WTC11 (cell line): Measurements from ENCODE around the gene MCM10. TPM values are rescaled to one million over a fixed set of nuclear protein-coding genes. Genes with fewer than 3 reads are reported as not detected.

Source experiments
- ATAC-seq: fragments of 200-7000 bp; cut with Tn5 transposase; 2 replicates; pipeline ENCODE4 v1.10.0; 2021; ENCODE audit warnings: mild to moderate bottlenecking, moderate library complexity
- CTCF ChIA-PET: fragments of 300-600 bp; sonication (Branson Sonifier 250); formaldehyde crosslinking; loops from one replicate; lab custom pipeline; 2021; ENCODE audit warnings: antibody characterized with exemption; lab: Charles Lee
- POLR2A ChIA-PET: fragments of 350-600 bp; sonication (Branson Sonifier 250); formaldehyde crosslinking; loops from one replicate; lab custom pipeline; 2021; ENCODE audit warnings: antibody characterized with exemption; lab: Charles Lee
- DNase-seq: peaks from one replicate; pipeline ENCODE4 v3.0.0; 2021; ENCODE audit warnings: low spot score
- H3K27ac Mint-ChIP-seq: 2 replicates; pipeline ENCODE4 v1.8.0; 2021; ENCODE audit warnings: mixed read lengths
- H3K27me3 Mint-ChIP-seq: 2 replicates; pipeline ENCODE4 v1.8.0; 2021; ENCODE audit warnings: low read depth, mild to moderate bottlenecking, moderate library complexity, mixed read lengths
- H3K36me3 Mint-ChIP-seq: 2 replicates; pipeline ENCODE4 v1.8.0; 2021; ENCODE audit warnings: mixed read lengths
- H3K4me1 Mint-ChIP-seq: 2 replicates; pipeline ENCODE4 v1.8.0; 2022; ENCODE audit warnings: mixed read lengths
- H3K4me3 Mint-ChIP-seq: 2 replicates; pipeline ENCODE4 v1.8.0; 2021; ENCODE audit warnings: mild to moderate bottlenecking, moderate library complexity, mixed read lengths
- H3K9me3 Mint-ChIP-seq: 2 replicates; pipeline ENCODE4 v1.8.0; 2021; ENCODE audit warnings: mixed read lengths
- CREM ChIP-seq: sonication (generic); formaldehyde crosslinking; IDR thresholded peaks from 2 replicates; pipeline ENCODE4 v1.8.1; 2022; ENCODE audit warnings: mild to moderate bottlenecking, missing genetic modification reagents, moderate library complexity
- FOXK1 ChIP-seq: sonication (generic); formaldehyde crosslinking; IDR thresholded peaks from 2 replicates; pipeline ENCODE4 v1.8.0; 2022; ENCODE audit warnings: mild to moderate bottlenecking, moderate library complexity, missing genetic modification reagents
- HMGXB4 ChIP-seq: sonication (generic); formaldehyde crosslinking; IDR thresholded peaks from 2 replicates; pipeline ENCODE4 v1.8.1; 2023; ENCODE audit warnings: mild to moderate bottlenecking, moderate library complexity, missing genetic modification reagents
- IRF1 ChIP-seq: sonication (generic); formaldehyde crosslinking; IDR thresholded peaks from 2 replicates; pipeline ENCODE4 v1.8.0; 2023; ENCODE audit warnings: missing genetic modification reagents
- JAZF1 ChIP-seq: fragments of 250-450 bp; sonication (Bioruptor Pico); IDR thresholded peaks from 2 replicates; pipeline ENCODE4 v1.9.0; 2021; ENCODE audit warnings: moderate library complexity, mild to moderate bottlenecking, inconsistent platforms
- JUN ChIP-seq: sonication (generic); formaldehyde crosslinking; IDR thresholded peaks from 2 replicates; pipeline ENCODE4 v1.8.0; 2023; ENCODE audit warnings: mild to moderate bottlenecking, missing genetic modification reagents
- MAX ChIP-seq: sonication (generic); formaldehyde crosslinking; IDR thresholded peaks from 2 replicates; pipeline ENCODE4 v1.8.0; 2022; ENCODE audit warnings: mild to moderate bottlenecking, missing genetic modification reagents
- PRRX2 ChIP-seq: fragments of 250-450 bp; sonication (Bioruptor Pico); IDR thresholded peaks from 2 replicates; pipeline ENCODE4 v1.8.0; 2021; ENCODE audit warnings: mild to moderate bottlenecking
- SP1 ChIP-seq: sonication (generic); formaldehyde crosslinking; conservative IDR thresholded peaks from 2 replicates; pipeline ENCODE4 v1.8.1; 2022; ENCODE audit warnings: missing genetic modification reagents
- USF2 ChIP-seq: sonication (generic); formaldehyde crosslinking; IDR thresholded peaks from 2 replicates; pipeline ENCODE4 v1.8.1; 2023; ENCODE audit warnings: mild to moderate bottlenecking, missing genetic modification reagents, moderate library complexity
- ZNF121 ChIP-seq: sonication (generic); formaldehyde crosslinking; IDR thresholded peaks from 2 replicates; pipeline ENCODE4 v1.8.0; 2023; ENCODE audit warnings: missing genetic modification reagents
- ZNF138 ChIP-seq: sonication (generic); formaldehyde crosslinking; conservative IDR thresholded peaks from 2 replicates; pipeline ENCODE4 v1.8.1; 2022; ENCODE audit warnings: mild to moderate bottlenecking, moderate library complexity, missing genetic modification reagents
- ZNF396 ChIP-seq: fragments of 250-450 bp; sonication (Bioruptor Pico); IDR thresholded peaks from 2 replicates; pipeline ENCODE4 v1.8.0; 2021; ENCODE audit warnings: mild to moderate bottlenecking, moderate library complexity, borderline replicate concordance
- ZNF416 ChIP-seq: fragments of 250-450 bp; sonication (Bioruptor Pico); IDR thresholded peaks from 2 replicates; pipeline ENCODE4 v1.9.0; 2021; ENCODE audit warnings: mild to moderate bottlenecking, inconsistent platforms
- total RNA-seq: library from RNA; stranded (reverse); gene quantifications from 3 replicates; pipeline ENCODE4 v1.2.3, GENCODE V29; 2021
- TF ChIP-seq, protein P1 (sequence below): sonication (generic); formaldehyde crosslinking; IDR thresholded peaks from 2 replicates; pipeline ENCODE4 v1.8.1; 2023; ENCODE audit warnings: mild to moderate bottlenecking, missing genetic modification reagents, borderline replicate concordance
- TF ChIP-seq, protein P2 (sequence below): sonication (generic); formaldehyde crosslinking; IDR thresholded peaks from 2 replicates; pipeline ENCODE4 v1.8.1; 2022; ENCODE audit warnings: missing genetic modification reagents, borderline replicate concordance
- TF ChIP-seq, protein P3 (sequence below): sonication (generic); formaldehyde crosslinking; IDR thresholded peaks from 2 replicates; pipeline ENCODE4 v1.8.0; 2022; ENCODE audit warnings: mild to moderate bottlenecking, missing genetic modification reagents
- TF ChIP-seq, protein P4 (sequence below): fragments of 250-450 bp; sonication (Bioruptor Pico); IDR thresholded peaks from 2 replicates; pipeline ENCODE4 v1.9.0; 2021; ENCODE audit warnings: mild to moderate bottlenecking, borderline replicate concordance

MCM10 gene
- total RNA-seq, 1 experiment from 2014 or later: 44.3 TPM

DNA sequence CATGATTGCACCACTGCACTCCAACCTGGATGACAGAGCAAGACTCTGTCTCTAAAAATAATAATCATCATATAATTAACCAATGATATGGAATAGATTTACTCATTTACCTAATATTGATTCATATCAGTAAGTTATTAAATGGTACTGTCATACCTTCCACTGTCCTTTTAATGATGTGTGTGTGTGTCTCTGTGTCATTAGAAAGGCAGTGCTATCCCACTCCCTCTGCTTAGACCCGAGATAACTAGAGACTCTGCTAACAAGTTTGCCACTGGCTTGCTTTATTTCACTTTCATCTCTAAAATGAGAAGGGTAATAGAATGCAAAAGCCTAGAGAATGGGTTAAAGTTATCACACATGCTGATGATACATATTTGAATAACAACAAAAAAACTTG lies 21.1 kb downstream of the MCM10 start (continued):
- TF ChIP-seq, protein P1, sequence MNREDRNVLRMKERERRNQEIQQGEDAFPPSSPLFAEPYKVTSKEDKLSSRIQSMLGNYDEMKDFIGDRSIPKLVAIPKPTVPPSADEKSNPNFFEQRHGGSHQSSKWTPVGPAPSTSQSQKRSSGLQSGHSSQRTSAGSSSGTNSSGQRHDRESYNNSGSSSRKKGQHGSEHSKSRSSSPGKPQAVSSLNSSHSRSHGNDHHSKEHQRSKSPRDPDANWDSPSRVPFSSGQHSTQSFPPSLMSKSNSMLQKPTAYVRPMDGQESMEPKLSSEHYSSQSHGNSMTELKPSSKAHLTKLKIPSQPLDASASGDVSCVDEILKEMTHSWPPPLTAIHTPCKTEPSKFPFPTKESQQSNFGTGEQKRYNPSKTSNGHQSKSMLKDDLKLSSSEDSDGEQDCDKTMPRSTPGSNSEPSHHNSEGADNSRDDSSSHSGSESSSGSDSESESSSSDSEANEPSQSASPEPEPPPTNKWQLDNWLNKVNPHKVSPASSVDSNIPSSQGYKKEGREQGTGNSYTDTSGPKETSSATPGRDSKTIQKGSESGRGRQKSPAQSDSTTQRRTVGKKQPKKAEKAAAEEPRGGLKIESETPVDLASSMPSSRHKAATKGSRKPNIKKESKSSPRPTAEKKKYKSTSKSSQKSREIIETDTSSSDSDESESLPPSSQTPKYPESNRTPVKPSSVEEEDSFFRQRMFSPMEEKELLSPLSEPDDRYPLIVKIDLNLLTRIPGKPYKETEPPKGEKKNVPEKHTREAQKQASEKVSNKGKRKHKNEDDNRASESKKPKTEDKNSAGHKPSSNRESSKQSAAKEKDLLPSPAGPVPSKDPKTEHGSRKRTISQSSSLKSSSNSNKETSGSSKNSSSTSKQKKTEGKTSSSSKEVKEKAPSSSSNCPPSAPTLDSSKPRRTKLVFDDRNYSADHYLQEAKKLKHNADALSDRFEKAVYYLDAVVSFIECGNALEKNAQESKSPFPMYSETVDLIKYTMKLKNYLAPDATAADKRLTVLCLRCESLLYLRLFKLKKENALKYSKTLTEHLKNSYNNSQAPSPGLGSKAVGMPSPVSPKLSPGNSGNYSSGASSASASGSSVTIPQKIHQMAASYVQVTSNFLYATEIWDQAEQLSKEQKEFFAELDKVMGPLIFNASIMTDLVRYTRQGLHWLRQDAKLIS: no peak
- TF ChIP-seq PRRX2 (no peak), FOXK1 (CRISPR knock-in tag) (no peak), ZNF138 (no peak), SP1 (CRISPR knock-in tag) (no peak), JAZF1 (no peak), ZNF416 (no peak)
- TF ChIP-seq, all 79 proteins: peak for 0

DNA sequence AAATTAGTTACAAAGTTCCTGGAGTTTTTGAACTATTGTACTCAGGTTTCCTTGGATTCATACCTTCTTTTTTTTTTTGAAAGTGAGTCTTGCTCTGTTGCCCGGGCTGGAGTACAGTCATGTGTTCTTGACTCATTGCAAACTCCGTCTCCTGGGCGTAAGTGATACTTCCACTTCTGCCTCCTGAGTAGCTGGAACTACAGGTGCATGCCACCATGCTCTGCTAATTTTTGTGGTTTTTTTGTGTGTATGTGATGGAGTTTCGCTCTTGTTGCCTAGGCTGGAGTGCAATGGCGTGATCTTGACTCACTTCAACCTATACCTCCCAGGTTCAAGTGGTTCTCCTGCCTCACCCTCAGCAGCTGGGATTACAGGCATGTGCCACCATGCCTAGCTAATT lies 22.3 kb downstream of the MCM10 start:
- Mint-ChIP-seq H3K9me3 (peaks cover 12% of the 10 kb centered on the region), H3K36me3 (peaks cover 89% of the 10 kb centered on the region)
- CTCF ChIA-PET: no interaction called here
- TF ChIP-seq, protein P2, sequence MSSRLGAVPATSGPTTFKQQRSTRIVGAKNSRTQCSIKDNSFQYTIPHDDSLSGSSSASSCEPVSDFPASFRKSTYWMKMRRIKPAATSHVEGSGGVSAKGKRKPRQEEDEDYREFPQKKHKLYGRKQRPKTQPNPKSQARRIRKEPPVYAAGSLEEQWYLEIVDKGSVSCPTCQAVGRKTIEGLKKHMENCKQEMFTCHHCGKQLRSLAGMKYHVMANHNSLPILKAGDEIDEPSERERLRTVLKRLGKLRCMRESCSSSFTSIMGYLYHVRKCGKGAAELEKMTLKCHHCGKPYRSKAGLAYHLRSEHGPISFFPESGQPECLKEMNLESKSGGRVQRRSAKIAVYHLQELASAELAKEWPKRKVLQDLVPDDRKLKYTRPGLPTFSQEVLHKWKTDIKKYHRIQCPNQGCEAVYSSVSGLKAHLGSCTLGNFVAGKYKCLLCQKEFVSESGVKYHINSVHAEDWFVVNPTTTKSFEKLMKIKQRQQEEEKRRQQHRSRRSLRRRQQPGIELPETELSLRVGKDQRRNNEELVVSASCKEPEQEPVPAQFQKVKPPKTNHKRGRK: no peak
- TF ChIP-seq HMGXB4 (CRISPR knock-in tag) (no peak), PRRX2 (no peak), ZNF138 (no peak), MAX (CRISPR knock-in tag) (no peak), ZNF396 (CRISPR knock-in tag) (no peak), IRF1 (CRISPR knock-in tag) (no peak), CREM (CRISPR knock-in tag) (no peak), JUN (CRISPR knock-in tag) (no peak), USF2 (CRISPR knock-in tag) (no peak), ZNF121 (CRISPR knock-in tag) (no peak)
- TF ChIP-seq, protein P1: no peak
- TF ChIP-seq, protein P3, sequence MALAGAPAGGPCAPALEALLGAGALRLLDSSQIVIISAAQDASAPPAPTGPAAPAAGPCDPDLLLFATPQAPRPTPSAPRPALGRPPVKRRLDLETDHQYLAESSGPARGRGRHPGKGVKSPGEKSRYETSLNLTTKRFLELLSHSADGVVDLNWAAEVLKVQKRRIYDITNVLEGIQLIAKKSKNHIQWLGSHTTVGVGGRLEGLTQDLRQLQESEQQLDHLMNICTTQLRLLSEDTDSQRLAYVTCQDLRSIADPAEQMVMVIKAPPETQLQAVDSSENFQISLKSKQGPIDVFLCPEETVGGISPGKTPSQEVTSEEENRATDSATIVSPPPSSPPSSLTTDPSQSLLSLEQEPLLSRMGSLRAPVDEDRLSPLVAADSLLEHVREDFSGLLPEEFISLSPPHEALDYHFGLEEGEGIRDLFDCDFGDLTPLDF (CRISPR knock-in tag): no peak
- TF ChIP-seq, protein P4, sequence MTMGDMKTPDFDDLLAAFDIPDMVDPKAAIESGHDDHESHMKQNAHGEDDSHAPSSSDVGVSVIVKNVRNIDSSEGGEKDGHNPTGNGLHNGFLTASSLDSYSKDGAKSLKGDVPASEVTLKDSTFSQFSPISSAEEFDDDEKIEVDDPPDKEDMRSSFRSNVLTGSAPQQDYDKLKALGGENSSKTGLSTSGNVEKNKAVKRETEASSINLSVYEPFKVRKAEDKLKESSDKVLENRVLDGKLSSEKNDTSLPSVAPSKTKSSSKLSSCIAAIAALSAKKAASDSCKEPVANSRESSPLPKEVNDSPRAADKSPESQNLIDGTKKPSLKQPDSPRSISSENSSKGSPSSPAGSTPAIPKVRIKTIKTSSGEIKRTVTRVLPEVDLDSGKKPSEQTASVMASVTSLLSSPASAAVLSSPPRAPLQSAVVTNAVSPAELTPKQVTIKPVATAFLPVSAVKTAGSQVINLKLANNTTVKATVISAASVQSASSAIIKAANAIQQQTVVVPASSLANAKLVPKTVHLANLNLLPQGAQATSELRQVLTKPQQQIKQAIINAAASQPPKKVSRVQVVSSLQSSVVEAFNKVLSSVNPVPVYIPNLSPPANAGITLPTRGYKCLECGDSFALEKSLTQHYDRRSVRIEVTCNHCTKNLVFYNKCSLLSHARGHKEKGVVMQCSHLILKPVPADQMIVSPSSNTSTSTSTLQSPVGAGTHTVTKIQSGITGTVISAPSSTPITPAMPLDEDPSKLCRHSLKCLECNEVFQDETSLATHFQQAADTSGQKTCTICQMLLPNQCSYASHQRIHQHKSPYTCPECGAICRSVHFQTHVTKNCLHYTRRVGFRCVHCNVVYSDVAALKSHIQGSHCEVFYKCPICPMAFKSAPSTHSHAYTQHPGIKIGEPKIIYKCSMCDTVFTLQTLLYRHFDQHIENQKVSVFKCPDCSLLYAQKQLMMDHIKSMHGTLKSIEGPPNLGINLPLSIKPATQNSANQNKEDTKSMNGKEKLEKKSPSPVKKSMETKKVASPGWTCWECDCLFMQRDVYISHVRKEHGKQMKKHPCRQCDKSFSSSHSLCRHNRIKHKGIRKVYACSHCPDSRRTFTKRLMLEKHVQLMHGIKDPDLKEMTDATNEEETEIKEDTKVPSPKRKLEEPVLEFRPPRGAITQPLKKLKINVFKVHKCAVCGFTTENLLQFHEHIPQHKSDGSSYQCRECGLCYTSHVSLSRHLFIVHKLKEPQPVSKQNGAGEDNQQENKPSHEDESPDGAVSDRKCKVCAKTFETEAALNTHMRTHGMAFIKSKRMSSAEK: no peak

More for the DNA sequence above, 22.3 kb downstream of the MCM10 start:
- ATAC-seq: no peak
- Mint-ChIP-seq H3K4me1 (no peaks in the 10 kb centered on the region), H3K27ac (no peak overlapping the region), H3K4me3 (no peak overlapping the region), H3K27me3 (no peaks in the 10 kb centered on the region)
- POLR2A ChIA-PET: no interaction called here
- DNase-seq: no peak
